Gastroesophageal sphincter (tissue), 4 donors: Measurements from ENCODE around the gene CD86. TPM values are rescaled to one million over a fixed set of nuclear protein-coding genes. Genes with fewer than 3 reads are reported as not detected.

ENCODE experiments used
- ATAC-seq: fragments of 150-250 bp; one replicate; pipeline ENCODE4 v1.9.1; 2016; ENCODE audit warnings: mild to moderate bottlenecking, moderate library complexity
- H3K27ac ChIP-seq, 4 donors: fragments of 200-600 bp; sonication (generic) in 3 of 4; 1 replicate in 3 of 4; 2 replicates in 1 of 4; pipeline ENCODE4 v1.5.1; 2016 to 2019
- H3K27me3 ChIP-seq: fragments of 200-600 bp; sonication (generic); one replicate; pipeline ENCODE4 v1.5.1; 2019
- H3K36me3 ChIP-seq, 2 donors: fragments of 200-600 bp; sonication (generic); one replicate each; pipeline ENCODE4 v1.5.1; 2019; ENCODE audit warnings: control low read depth in 1 of 2
- H3K4me1 ChIP-seq, 3 donors: fragments of 200-600 bp; sonication (generic); 1 replicate in 2 of 3; 2 replicates in 1 of 3; pipeline ENCODE4 v1.5.1; 2016 to 2019; ENCODE audit warnings: control low read depth in 2 of 3
- H3K4me3 ChIP-seq, 2 donors: fragments of 200-600 bp; sonication (generic); one replicate each; pipeline ENCODE4 v1.5.1; 2019; ENCODE audit warnings: mild to moderate bottlenecking in 1 of 2, moderate library complexity in 1 of 2
- H3K9me3 ChIP-seq, 3 donors: fragments of 200-600 bp; sonication (generic); one replicate each; pipeline ENCODE4 v1.5.1; 2017 to 2019; ENCODE audit warnings: control low read depth in 2 of 3
- EP300 ChIP-seq: sonication (generic); formaldehyde crosslinking; IDR thresholded peaks from one replicate; pipeline ENCODE4 v1.6.1; 2017; ENCODE audit warnings: antibody characterized with exemption, mild to moderate bottlenecking
- POLR2A ChIP-seq, 2 donors: fragments of 450-650 bp; IDR thresholded peaks; one replicate each; pipeline ENCODE4 v1.6.1; 2017; ENCODE audit warnings: antibody characterized with exemption in 2 of 2, mild to moderate bottlenecking in 2 of 2, moderate library complexity in 1 of 2
- POLR2AphosphoS5 ChIP-seq: sonication (generic); formaldehyde crosslinking; IDR thresholded peaks from one replicate; pipeline ENCODE4 v1.6.1; 2017; ENCODE audit warnings: antibody characterized with exemption
- WGBS, 2 donors: methylation state at CpG; one replicate each; pipeline ENCODE4 v1.1.5; 2018; ENCODE audit warnings: low coverage in 1 of 2; 5-methylcytosine and 5-hydroxymethylcytosine counted together
- total RNA-seq, 4 donors: library from RNA; depleted of rRNA; stranded (reverse); fragments of >200 nt; gene quantifications; one replicate each; pipeline ENCODE4 v1.1.0, GENCODE V29; 2016
- TF ChIP-seq, protein P1 (sequence below), 4 experiments: fragments of 200-600 bp in 2 of 4; fragments of 450-650 bp in 2 of 4; sonication (generic) in 1 of 4; IDR thresholded peaks; one replicate each; pipeline ENCODE4 v1.5.1; 2017 to 2019; ENCODE audit warnings: antibody characterized with exemption in 4 of 4, mild to moderate bottlenecking in 2 of 4, moderate library complexity in 2 of 4

CD86 gene
- total RNA-seq, 4 donors from 2014 or later = 1.4 to 6.6 (median 3.2) TPM

DNA sequence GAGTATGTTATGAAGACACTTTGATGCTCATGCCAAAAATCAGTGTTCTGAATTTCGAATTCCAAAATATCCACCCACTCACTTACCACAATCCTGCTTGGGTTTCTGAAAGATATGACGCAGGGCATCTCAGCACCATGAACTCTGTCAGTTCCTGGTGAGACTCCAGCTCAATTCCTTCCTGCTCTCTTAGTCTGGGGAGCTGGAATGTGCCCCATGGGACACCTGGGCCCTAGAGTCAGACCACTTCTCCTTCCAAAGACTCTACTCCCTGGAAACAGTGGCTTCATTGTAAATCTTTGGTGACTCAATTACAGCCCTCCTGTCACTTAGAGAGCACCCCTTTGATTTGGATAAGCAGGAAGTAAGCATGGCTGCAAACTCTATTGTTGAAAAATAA, 50.5 kb downstream of the CD86 start:
- H3K9me3 ChIP-seq = no peaks in the 10 kb centered on the region
- no peak overlapping the region for H3K4me3 ChIP-seq
- TF ChIP-seq EP300 (no peak), POLR2A (IDR thresholded peaks at IDR 0.05) (no peak), POLR2AphosphoS5 (no peak)
- TF ChIP-seq, protein P1, sequence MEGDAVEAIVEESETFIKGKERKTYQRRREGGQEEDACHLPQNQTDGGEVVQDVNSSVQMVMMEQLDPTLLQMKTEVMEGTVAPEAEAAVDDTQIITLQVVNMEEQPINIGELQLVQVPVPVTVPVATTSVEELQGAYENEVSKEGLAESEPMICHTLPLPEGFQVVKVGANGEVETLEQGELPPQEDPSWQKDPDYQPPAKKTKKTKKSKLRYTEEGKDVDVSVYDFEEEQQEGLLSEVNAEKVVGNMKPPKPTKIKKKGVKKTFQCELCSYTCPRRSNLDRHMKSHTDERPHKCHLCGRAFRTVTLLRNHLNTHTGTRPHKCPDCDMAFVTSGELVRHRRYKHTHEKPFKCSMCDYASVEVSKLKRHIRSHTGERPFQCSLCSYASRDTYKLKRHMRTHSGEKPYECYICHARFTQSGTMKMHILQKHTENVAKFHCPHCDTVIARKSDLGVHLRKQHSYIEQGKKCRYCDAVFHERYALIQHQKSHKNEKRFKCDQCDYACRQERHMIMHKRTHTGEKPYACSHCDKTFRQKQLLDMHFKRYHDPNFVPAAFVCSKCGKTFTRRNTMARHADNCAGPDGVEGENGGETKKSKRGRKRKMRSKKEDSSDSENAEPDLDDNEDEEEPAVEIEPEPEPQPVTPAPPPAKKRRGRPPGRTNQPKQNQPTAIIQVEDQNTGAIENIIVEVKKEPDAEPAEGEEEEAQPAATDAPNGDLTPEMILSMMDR (IDR thresholded peaks at IDR 0.05) = no peak
- WGBS, 2 donors = 40 to 44% methylated on average over 2 of the region's 2 CpGs
- no peak for ATAC-seq
- no peaks in the 10 kb centered on the region for H3K36me3 ChIP-seq
- no peak overlapping the region for H3K27ac ChIP-seq
- no peaks in the 10 kb centered on the region for H3K27me3 ChIP-seq
- no peaks in the 10 kb centered on the region for H3K4me1 ChIP-seq

DNA sequence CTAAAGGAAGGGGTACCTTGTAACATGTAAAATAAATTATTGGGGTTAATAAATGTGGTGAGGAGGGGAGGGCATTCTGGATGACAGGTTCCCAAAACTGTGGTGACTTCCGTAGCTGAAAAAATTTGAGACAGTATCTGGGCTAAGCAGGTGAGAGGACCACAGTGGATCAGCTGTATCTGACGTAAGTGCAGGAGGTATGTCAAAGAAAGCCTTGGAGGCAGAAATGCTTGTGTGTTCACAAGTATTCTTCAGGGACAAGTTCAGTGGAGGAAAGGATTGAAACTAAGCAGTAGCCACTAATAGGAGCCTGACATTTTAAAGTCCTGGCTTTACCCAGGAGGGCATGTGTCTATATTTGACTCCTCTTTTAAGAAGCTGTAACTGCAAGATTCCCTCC, 52.0 kb downstream of the CD86 start:
- TF ChIP-seq, protein P1 (IDR thresholded peaks at IDR 0.05) = no peak
- TF ChIP-seq POLR2A (IDR thresholded peaks at IDR 0.05) (no peak), EP300 (no peak), POLR2AphosphoS5 (no peak)
- Histone ChIP-seq H3K27me3 (no peaks in the 10 kb centered on the region), H3K4me1 (no peaks in the 10 kb centered on the region), H3K9me3 (no peaks in the 10 kb centered on the region), H3K27ac (no peak overlapping the region), H3K36me3 (no peaks in the 10 kb centered on the region), H3K4me3 (no peak overlapping the region)
- WGBS, 2 donors = 72 to 77% methylated on average over 2 of the region's 2 CpGs
- ATAC-seq = no peak

DNA sequence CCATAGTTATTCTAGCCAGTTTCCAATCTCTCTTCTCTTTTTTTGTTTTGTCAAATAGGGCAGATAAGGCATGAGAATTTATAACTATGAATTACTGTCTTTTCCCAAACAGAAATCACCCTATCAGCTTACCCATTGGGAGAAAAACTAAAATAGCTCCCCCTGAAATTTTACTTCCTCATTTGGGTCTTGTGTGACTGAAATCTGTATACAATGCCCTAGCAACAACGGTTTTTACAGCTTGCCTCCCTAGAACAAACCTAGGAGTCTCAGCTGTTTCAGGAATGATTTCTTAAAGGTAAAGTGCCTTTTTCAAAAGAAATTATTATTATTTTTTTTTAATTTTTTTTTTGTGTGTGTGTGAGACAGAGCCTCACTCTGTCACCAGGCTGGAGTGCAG, 56.8 kb downstream of the CD86 start:
- Histone ChIP-seq H3K36me3 (no peaks in the 10 kb centered on the region), H3K4me1 (no peaks in the 10 kb centered on the region), H3K27me3 (no peaks in the 10 kb centered on the region), H3K4me3 (no peak overlapping the region), H3K27ac (no peak overlapping the region), H3K9me3 (no peaks in the 10 kb centered on the region)
- 32 to 50% methylated on average over 1 of the region's 1 CpG for WGBS, 2 donors
- no peak for ATAC-seq
- TF ChIP-seq POLR2A (IDR thresholded peaks at IDR 0.05) = no peak
- TF ChIP-seq, protein P1 (IDR thresholded peaks at IDR 0.05) = no peak
- no peak for TF ChIP-seq POLR2AphosphoS5
- no peak for TF ChIP-seq EP300

DNA sequence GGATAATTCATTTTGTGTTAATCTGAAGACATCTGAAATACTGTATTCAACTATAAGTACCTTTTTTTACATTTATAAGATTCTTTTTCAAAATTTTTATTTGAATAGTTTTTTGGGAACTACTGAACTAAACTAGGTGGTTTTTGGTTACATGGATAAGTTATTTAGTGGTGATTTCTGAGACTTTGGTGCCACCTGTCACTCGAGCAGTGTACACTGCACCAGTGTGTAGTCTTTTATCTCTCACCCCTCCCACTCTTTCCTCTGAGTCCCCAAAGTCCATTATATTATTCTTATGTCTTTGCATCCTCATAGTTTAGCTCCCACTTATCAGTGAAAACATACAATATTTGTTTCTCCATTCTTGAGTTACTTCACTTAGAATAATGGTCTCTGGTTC, 57.6 kb downstream of the CD86 start:
- no peak overlapping the region for H3K27ac ChIP-seq
- H3K4me3 ChIP-seq = no peak overlapping the region
- no peaks in the 10 kb centered on the region for H3K36me3 ChIP-seq
- no peak for ATAC-seq
- H3K9me3 ChIP-seq = no peaks in the 10 kb centered on the region
- TF ChIP-seq EP300 (no peak), POLR2AphosphoS5 (no peak), POLR2A (IDR thresholded peaks at IDR 0.05) (no peak)
- TF ChIP-seq, protein P1 (IDR thresholded peaks at IDR 0.05) = no peak
- no peaks in the 10 kb centered on the region for H3K27me3 ChIP-seq
- H3K4me1 ChIP-seq = no peaks in the 10 kb centered on the region
- 17 to 40% methylated on average over 1 of the region's 1 CpG for WGBS, 2 donors

DNA sequence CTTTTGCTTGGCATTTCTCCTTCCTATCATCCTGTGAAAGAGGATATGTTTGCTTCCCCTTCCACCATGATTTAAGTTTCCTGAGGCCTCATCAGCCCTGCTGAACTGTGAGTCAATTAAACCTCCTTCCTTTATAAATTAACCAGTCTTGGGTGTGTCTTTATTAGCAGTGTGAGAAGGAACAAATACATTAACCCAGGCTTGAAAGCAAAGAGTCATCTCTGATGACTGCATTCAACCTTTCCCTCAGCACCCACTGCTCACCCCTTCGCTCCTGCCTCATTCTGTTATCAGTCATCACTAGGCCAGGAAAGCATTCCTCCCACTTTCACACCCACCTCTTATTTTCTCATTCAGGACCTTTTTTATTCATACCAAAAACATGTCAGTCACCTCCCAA, 68.7 kb downstream of the CD86 start:
- H3K4me1 ChIP-seq = no peaks in the 10 kb centered on the region
- H3K27me3 ChIP-seq = peaks cover 7% of the 10 kb centered on the region
- no peak for ATAC-seq
- peaks cover 0 to 9% (median 0%) of the 10 kb centered on the region in 3 donors for H3K9me3 ChIP-seq
- H3K27ac ChIP-seq = no peak overlapping the region
- no peaks in the 10 kb centered on the region for H3K36me3 ChIP-seq
- no peak for TF ChIP-seq POLR2A (IDR thresholded peaks at IDR 0.05)
- no peak for TF ChIP-seq EP300
- no peak for TF ChIP-seq POLR2AphosphoS5
- TF ChIP-seq, protein P1 (IDR thresholded peaks at IDR 0.05) = no peak
- WGBS, 2 donors = 71 to 88% methylated on average over 1 of the region's 1 CpG
- no peak overlapping the region for H3K4me3 ChIP-seq
